GM12878 (cell line): ENCODE data around the gene HCFC1R1. TPM values are rescaled to one million over a fixed set of nuclear protein-coding genes. Genes with fewer than 3 reads are reported as not detected.

Experiments used
- CTCF ChIP-seq, 3 experiments: IDR thresholded peaks in 2 of 3; conservative IDR thresholded peaks in 1 of 3; 2 replicates each; pipeline ENCODE4 v1.5.1; 2011; ENCODE audit warnings: low read depth in 3 of 3, low read length in 3 of 3, mild to moderate bottlenecking in 3 of 3, control low read depth in 2 of 3, moderate library complexity in 2 of 3, inconsistent platforms in 1 of 3, mixed read lengths in 1 of 3; ENCODE audit not compliant: control insufficient read depth in 2 of 3, insufficient read depth in 1 of 3; ENCODE audit errors: extremely low read depth in 1 of 3
- GATAD2B ChIP-seq: fragments of 450-650 bp; conservative IDR thresholded peaks from 2 replicates; pipeline ENCODE4 v1.6.1; 2017; ENCODE audit warnings: low read depth, mild to moderate bottlenecking, moderate library complexity
- JUND ChIP-seq: IDR thresholded peaks from 2 replicates; pipeline ENCODE4 v1.6.1; 2012; ENCODE audit warnings: low read depth, mild to moderate bottlenecking, low read length, improper control_type of control experiment, moderate library complexity
- NFXL1 ChIP-seq: fragments of 450-650 bp; IDR thresholded peaks from 2 replicates; pipeline ENCODE4 v1.6.1; 2017; ENCODE audit warnings: antibody characterized with exemption, mild to moderate bottlenecking, borderline replicate concordance
- POLR2AphosphoS2 ChIP-seq: IDR thresholded peaks from 2 replicates; pipeline ENCODE4 v1.6.1; 2011; ENCODE audit warnings: low read depth, mild to moderate bottlenecking, low read length, improper control_type of control experiment, moderate library complexity
- RAD21 ChIP-seq: IDR thresholded peaks from 2 replicates; pipeline ENCODE4 v1.6.1; 2011; ENCODE audit warnings: mild to moderate bottlenecking, low read depth, low read length, moderate library complexity; ENCODE audit not compliant: insufficient read depth
- RFX5 ChIP-seq: IDR thresholded peaks from 2 replicates; pipeline ENCODE4 v1.6.1; 2011; ENCODE audit warnings: low read depth, low read length, improper control_type of control experiment
- SIN3A ChIP-seq: IDR thresholded peaks from 2 replicates; pipeline ENCODE4 v1.6.1; 2012; ENCODE audit warnings: low read depth, low read length, improper control_type of control experiment
- SKIL ChIP-seq: fragments of 450-650 bp; IDR thresholded peaks from 2 replicates; pipeline ENCODE4 v1.6.1; 2017; ENCODE audit warnings: mild to moderate bottlenecking, low read depth, inconsistent platforms; ENCODE audit not compliant: poor library complexity, severe bottlenecking
- SMAD1 ChIP-seq: fragments of 450-650 bp; IDR thresholded peaks from 2 replicates; pipeline ENCODE4 v1.6.1; 2018; ENCODE audit warnings: mild to moderate bottlenecking, low read depth; ENCODE audit not compliant: partially characterized antibody
- SMAD5 ChIP-seq: IDR thresholded peaks from 2 replicates; pipeline ENCODE4 v1.6.1; 2016; ENCODE audit warnings: antibody characterized with exemption, low read depth
- SUZ12 ChIP-seq: fragments of 200-600 bp; sonication (generic); IDR thresholded peaks from one replicate; pipeline ENCODE4 v1.6.1; 2018; ENCODE audit warnings: antibody characterized with exemption, mild to moderate bottlenecking; ENCODE audit not compliant: unreplicated experiment
- TCF12 ChIP-seq: IDR thresholded peaks from 2 replicates; pipeline ENCODE4 v1.6.1; 2011; ENCODE audit warnings: low read depth, mild to moderate bottlenecking, low read length
- YY1 ChIP-seq: IDR thresholded peaks from 2 replicates; pipeline ENCODE4 v1.6.1; 2011; ENCODE audit warnings: low read depth, mild to moderate bottlenecking, low read length
- ZBTB40 ChIP-seq: fragments of 450-650 bp; IDR thresholded peaks from 2 replicates; pipeline ENCODE4 v1.6.1; 2016; ENCODE audit warnings: mild to moderate bottlenecking, moderate library complexity, borderline replicate concordance
- ZNF207 ChIP-seq: fragments of 450-650 bp; IDR thresholded peaks from 2 replicates; pipeline ENCODE4 v1.6.1; 2014; ENCODE audit warnings: antibody characterized with exemption, mild to moderate bottlenecking, borderline replicate concordance
- ZNF384 ChIP-seq: IDR thresholded peaks from 2 replicates; pipeline ENCODE4 v1.6.1; 2012; ENCODE audit warnings: low read depth, mild to moderate bottlenecking, low read length, improper control_type of control experiment, borderline replicate concordance
- ZZZ3 ChIP-seq: IDR thresholded peaks from 2 replicates; pipeline ENCODE4 v1.6.1; 2011; ENCODE audit warnings: low read depth; ENCODE audit not compliant: control insufficient read depth, insufficient read length
- polyA plus RNA-seq, 11 experiments: library from polyadenylated mRNA; depleted of rRNA in 4 of 11; unstranded in 6 of 11; stranded (reverse) in 5 of 11; fragments of >200 nt; fragmentation: Nextera tagmentation in 4 of 11; fragmentation: Illumina TruSeq in 1 of 11; extraction: Ambion mirVana in 4 of 11; extraction: Trizol in 1 of 11; gene quantifications; 1 replicate in 1 of 11; 2 replicates in 10 of 11; pipeline versions ENCODE4 v1.2.1 to v1.2.3, GENCODE V29; 2011 to 2016; ENCODE audit warnings: inconsistent platforms in 2 of 11, missing spikeins in 2 of 11, low read depth in 1 of 11
- total RNA-seq, 4 experiments: library from RNA; depleted of rRNA in 3 of 4; stranded (reverse); fragments of >200 nt in 3 of 4; fragmentation: Illumina TruSeq in 1 of 4; extraction: Trizol in 1 of 4; gene quantifications; 2 replicates each; pipeline versions ENCODE4 v1.2.1 to v1.2.3, GENCODE V29; 2013 to 2021
- TF ChIP-seq, protein P1 (sequence below): fragments of 450-650 bp; IDR thresholded peaks from 2 replicates; pipeline ENCODE4 v1.6.1; 2017; ENCODE audit warnings: low read depth, mild to moderate bottlenecking, moderate library complexity

Gene HCFC1R1
- total and polyA plus RNA-seq, 10 of the 15 experiments (the other 5 are each of a cell fraction or from before 2014, with no cell fraction given) = 2.8 to 42.5 (median 20.4) TPM

GRCh38 chr16:2983706-2984136 lies 40.0 kb downstream of the HCFC1R1 start (continued):
- peak; percentile 79 for TF ChIP-seq GATAD2B
- TF ChIP-seq JUND = no peak
- TF ChIP-seq TCF12 = no peak
- TF ChIP-seq SMAD1 = no peak
- 0 out of 2 replicates have a peak, but pooled peaks have one; percentile 47 for TF ChIP-seq YY1
- TF ChIP-seq NFXL1 = no peak
- peak; percentile 82 to 90 (median 83) for TF ChIP-seq CTCF (IDR thresholded peaks at IDR 0.05 in 2 of 3, conservative IDR thresholded peaks at IDR 0.05 in 1 of 3; ENCODE audit: control insufficient read depth in 2 of 3, extremely low read depth in 1 of 3, insufficient read depth in 1 of 3, low read depth in 3 of 3, low read length in 3 of 3)
- no peak for TF ChIP-seq SIN3A
- no peak for TF ChIP-seq RFX5
- no peak for TF ChIP-seq ZZZ3
- TF ChIP-seq ZNF384 = no peak
- TF ChIP-seq SMAD5 = no peak
- TF ChIP-seq, protein P1, sequence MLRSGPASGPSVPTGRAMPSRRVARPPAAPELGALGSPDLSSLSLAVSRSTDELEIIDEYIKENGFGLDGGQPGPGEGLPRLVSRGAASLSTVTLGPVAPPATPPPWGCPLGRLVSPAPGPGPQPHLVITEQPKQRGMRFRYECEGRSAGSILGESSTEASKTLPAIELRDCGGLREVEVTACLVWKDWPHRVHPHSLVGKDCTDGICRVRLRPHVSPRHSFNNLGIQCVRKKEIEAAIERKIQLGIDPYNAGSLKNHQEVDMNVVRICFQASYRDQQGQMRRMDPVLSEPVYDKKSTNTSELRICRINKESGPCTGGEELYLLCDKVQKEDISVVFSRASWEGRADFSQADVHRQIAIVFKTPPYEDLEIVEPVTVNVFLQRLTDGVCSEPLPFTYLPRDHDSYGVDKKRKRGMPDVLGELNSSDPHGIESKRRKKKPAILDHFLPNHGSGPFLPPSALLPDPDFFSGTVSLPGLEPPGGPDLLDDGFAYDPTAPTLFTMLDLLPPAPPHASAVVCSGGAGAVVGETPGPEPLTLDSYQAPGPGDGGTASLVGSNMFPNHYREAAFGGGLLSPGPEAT = no peak
- no peak for TF ChIP-seq POLR2AphosphoS2
- TF ChIP-seq ZBTB40 = no peak
- no peak for TF ChIP-seq SKIL
- no peak for TF ChIP-seq SUZ12
- TF ChIP-seq ZNF207 = 0 out of 2 replicates have a peak, but pooled peaks have one; percentile 57
- peak; percentile 71 for TF ChIP-seq RAD21
